ENCODE measurements around the gene MTOR. TPM values are rescaled to one million over a fixed set of nuclear protein-coding genes. Genes with fewer than 3 reads are reported as not detected.

Gene MTOR
- total RNA-seq, 1 donor from 2014 or later = 55.1 TPM

DNA sequence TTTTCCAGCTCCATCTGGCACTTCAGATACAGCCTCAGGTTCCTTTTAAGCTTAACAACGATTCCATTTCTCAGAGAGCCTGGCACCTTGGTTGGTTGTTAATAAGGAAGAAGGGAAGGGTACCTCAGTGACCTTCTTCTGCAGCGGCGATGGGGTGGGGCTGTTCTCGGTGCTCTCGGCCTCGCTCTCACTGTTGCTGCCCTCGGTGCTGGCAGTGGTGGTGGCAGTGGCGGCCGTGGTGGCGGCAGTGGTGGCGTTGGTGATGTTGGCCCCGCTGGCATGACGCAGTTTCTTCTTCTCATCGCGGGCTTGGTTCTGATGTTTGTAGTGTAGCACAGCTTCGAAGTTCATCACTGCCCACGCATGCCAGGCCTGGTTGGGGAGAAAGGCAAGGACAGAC is 131.9 kb downstream of the MTOR start:
- Mint-ChIP-seq H3K4me1 (no peaks in the 10 kb centered on the region), H3K27ac (no peak overlapping the region), H3K36me3 (ENCODE audit: low read depth) (peaks cover 95% of the 10 kb centered on the region), H3K27me3 (no peaks in the 10 kb centered on the region), H3K9me3 (no peaks in the 10 kb centered on the region), H3K4me3 (no peak overlapping the region)
- ChIA-PET CTCF (no interaction called here), POLR2A (interaction anchor here (0.5 kb wide), 1 partner anchor 494 kb away, joined by 3 read pairs; no protein-coding TSS in a partner anchor)
- no peak for ATAC-seq (ENCODE audit: low read depth)
- TF ChIP-seq, protein P1, sequence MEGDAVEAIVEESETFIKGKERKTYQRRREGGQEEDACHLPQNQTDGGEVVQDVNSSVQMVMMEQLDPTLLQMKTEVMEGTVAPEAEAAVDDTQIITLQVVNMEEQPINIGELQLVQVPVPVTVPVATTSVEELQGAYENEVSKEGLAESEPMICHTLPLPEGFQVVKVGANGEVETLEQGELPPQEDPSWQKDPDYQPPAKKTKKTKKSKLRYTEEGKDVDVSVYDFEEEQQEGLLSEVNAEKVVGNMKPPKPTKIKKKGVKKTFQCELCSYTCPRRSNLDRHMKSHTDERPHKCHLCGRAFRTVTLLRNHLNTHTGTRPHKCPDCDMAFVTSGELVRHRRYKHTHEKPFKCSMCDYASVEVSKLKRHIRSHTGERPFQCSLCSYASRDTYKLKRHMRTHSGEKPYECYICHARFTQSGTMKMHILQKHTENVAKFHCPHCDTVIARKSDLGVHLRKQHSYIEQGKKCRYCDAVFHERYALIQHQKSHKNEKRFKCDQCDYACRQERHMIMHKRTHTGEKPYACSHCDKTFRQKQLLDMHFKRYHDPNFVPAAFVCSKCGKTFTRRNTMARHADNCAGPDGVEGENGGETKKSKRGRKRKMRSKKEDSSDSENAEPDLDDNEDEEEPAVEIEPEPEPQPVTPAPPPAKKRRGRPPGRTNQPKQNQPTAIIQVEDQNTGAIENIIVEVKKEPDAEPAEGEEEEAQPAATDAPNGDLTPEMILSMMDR (IDR thresholded peaks at IDR 0.05) = no peak
- no peak for DNase-seq
- intact Hi-C loops (cut with micrococcal nuclease) = no loop called here

DNA sequence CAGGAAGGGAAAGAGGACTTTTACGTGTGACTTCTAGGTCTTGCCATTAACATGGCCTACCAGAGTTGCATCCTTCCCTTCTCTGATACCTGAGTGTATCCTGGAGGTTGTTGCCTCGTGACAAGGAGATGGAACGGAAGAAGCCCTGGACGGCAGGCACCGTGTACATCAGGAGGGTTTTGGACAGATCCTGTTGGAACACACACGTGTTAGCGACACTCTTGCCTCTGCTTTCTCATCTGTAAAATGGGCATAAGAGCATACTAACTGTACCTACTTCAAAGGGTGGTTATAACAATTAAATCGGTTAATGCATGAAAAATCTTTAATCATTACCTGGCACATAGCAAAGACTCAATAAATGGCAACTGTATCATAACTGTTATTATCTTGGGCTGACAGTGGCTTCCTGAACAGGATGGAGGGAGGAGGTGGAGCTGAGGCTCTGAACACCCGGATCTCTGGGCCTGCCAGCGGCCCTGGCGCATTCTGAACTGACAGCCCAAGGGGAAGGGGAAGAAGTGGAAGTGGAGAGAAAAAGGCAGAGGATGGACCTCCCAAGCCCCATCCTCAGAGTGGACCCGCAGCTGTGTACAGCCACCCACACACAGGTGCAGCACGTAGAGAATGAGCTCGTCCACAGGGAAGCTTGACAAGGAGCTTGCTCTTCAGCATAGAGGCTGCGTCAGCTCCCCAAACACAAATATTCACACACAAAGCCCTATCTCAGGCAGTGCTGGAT is 132.5 kb downstream of the MTOR start:
- H3K27ac Mint-ChIP-seq = no peak overlapping the region
- peaks cover 95% of the 10 kb centered on the region for H3K36me3 Mint-ChIP-seq (ENCODE audit: low read depth)
- TF ChIP-seq, protein P1 (IDR thresholded peaks at IDR 0.05) = no peak
- H3K9me3 Mint-ChIP-seq = no peaks in the 10 kb centered on the region
- H3K27me3 Mint-ChIP-seq = no peaks in the 10 kb centered on the region
- ATAC-seq (ENCODE audit: low read depth) = no peak
- H3K4me3 Mint-ChIP-seq = no peak overlapping the region
- CTCF ChIA-PET = no interaction called here
- POLR2A ChIA-PET = interaction anchor here (0.5 kb wide), 1 partner anchor 493 kb away, joined by 3 read pairs; no protein-coding TSS in a partner anchor
- intact Hi-C loops (cut with micrococcal nuclease) = no loop called here
- DNase-seq = no peak
- no peaks in the 10 kb centered on the region for H3K4me1 Mint-ChIP-seq

DNA sequence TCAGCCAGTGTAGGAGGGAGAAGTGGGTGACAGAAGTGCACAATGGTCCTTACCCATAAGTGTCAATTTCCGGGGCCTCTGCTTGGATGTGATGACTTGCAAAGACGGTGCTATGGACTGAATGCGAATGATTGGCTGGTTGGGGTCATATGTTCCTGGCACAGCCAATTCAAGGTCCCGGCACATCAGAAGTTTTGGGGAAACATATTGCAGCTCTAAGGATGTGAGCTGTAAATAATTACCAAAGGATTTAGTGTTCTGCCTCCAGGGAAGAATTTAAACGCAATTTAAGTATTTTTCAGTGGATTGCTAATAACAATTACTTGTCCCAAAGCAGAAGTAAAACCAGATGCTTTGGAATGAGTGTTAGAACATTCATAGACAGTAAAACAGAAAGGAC is 135.8 kb downstream of the MTOR start:
- intact Hi-C loops (cut with micrococcal nuclease) = no loop called here
- TF ChIP-seq, protein P1 (IDR thresholded peaks at IDR 0.05) = no peak
- H3K4me1 Mint-ChIP-seq = no peaks in the 10 kb centered on the region
- no peak overlapping the region for H3K4me3 Mint-ChIP-seq
- no peak for ATAC-seq (ENCODE audit: low read depth)
- H3K9me3 Mint-ChIP-seq = no peaks in the 10 kb centered on the region
- no peak overlapping the region for H3K27ac Mint-ChIP-seq
- POLR2A ChIA-PET = interaction anchor here (0.6 kb wide), 1 partner anchor 44 kb away, joined by 5 read pairs; no protein-coding TSS in a partner anchor
- CTCF ChIA-PET = no interaction called here
- H3K36me3 Mint-ChIP-seq (ENCODE audit: low read depth) = peaks cover 88% of the 10 kb centered on the region
- H3K27me3 Mint-ChIP-seq = no peaks in the 10 kb centered on the region
- DNase-seq = no peak

DNA sequence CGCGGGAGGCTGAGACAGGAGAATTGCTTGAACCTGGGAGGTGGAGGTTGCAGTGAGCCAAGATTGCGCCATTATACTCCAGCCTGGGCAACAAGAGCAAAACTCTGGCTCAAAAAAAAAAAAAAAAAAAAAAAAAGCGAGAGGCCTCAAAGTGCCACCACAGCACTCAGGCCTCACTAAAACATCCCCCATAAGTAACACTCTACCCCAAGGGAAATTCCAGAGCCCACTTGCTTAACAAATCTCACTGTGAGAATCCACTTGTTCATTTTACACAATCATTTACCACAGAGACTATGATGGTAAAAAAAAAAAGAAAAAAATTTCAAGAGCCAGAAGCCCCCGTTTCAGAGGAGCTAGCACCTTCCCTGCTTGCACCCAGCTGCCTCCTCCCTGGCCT is 136.4 kb downstream of the MTOR start:
- H3K4me3 Mint-ChIP-seq = no peak overlapping the region
- H3K27me3 Mint-ChIP-seq = no peaks in the 10 kb centered on the region
- ChIA-PET CTCF (no interaction called here), POLR2A (no interaction called here)
- H3K4me1 Mint-ChIP-seq = no peaks in the 10 kb centered on the region
- ATAC-seq (ENCODE audit: low read depth) = no peak
- no peak overlapping the region for H3K27ac Mint-ChIP-seq
- DNase-seq = no peak
- H3K9me3 Mint-ChIP-seq = no peaks in the 10 kb centered on the region
- intact Hi-C loops (cut with micrococcal nuclease) = no loop called here
- TF ChIP-seq, protein P1 (IDR thresholded peaks at IDR 0.05) = no peak
- peaks cover 88% of the 10 kb centered on the region for H3K36me3 Mint-ChIP-seq (ENCODE audit: low read depth)

DNA sequence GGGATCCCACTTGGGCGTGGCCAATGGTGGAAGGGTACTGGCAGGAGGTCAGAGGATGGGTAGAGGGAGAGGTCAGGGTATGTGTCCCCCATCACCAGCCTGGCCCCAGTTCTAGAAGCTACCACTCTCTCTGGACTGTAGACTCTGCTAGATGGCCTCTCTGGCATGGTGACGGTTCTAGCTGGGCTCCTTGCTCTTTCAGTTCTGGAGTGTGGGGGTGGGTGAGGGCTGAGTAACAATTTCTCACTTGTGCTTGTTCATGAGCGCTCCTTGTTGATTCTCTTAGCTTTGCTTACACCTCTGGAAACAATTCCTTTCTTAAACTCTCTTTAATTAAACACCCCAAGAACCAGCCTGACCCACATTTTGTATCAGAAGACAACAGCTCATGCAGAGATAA is 137.4 kb downstream of the MTOR start:
- no peak for DNase-seq
- intact Hi-C loops (cut with micrococcal nuclease) = no loop called here
- Mint-ChIP-seq H3K9me3 (no peaks in the 10 kb centered on the region), H3K27ac (no peak overlapping the region), H3K27me3 (no peaks in the 10 kb centered on the region), H3K36me3 (ENCODE audit: low read depth) (peaks cover 86% of the 10 kb centered on the region), H3K4me3 (no peak overlapping the region), H3K4me1 (no peaks in the 10 kb centered on the region)
- TF ChIP-seq, protein P1 (IDR thresholded peaks at IDR 0.05) = no peak
- no peak for ATAC-seq (ENCODE audit: low read depth)
- ChIA-PET POLR2A (interaction anchor here (0.6 kb wide), 1 partner anchor 83 kb away, joined by 3 read pairs; no protein-coding TSS in a partner anchor), CTCF (no interaction called here)

Measured in activated B cell treated with CpG ODN at 0.5 μM for 24 hours (primary cell).